Thyroid gland (tissue), 4 donors: ENCODE measurements around the gene COL9A3. TPM values are rescaled to one million over a fixed set of nuclear protein-coding genes. Genes with fewer than 3 reads are reported as not detected.

ENCODE experiments used
- DNase-seq, 2 donors: peaks; one replicate each; pipeline ENCODE4 v3.0.0-alpha.2; 2019
- H3K27ac ChIP-seq, 3 donors: fragments of 200-600 bp; sonication (generic); 1 replicate in 2 of 3; 2 replicates in 1 of 3; pipeline ENCODE4 v1.5.1; 2016 to 2019; ENCODE audit warnings: mild to moderate bottlenecking in 1 of 3, moderate library complexity in 1 of 3
- H3K27me3 ChIP-seq: fragments of 200-600 bp; sonication (generic); one replicate; pipeline ENCODE4 v1.5.1; 2019
- H3K36me3 ChIP-seq, 2 donors: fragments of 200-600 bp; sonication (generic); one replicate each; pipeline ENCODE4 v1.5.1; 2016 to 2019
- H3K4me1 ChIP-seq, 2 donors: fragments of 200-600 bp; sonication (generic); one replicate each; pipeline ENCODE4 v1.5.1; 2017 to 2019
- H3K4me3 ChIP-seq, 3 donors: fragments of 200-600 bp; sonication (generic); replicated peaks in 1 of 3; 1 replicate in 2 of 3; 2 replicates in 1 of 3; pipeline ENCODE4 v1.5.1; 2016; ENCODE audit warnings: mild to moderate bottlenecking in 1 of 3
- H3K9me3 ChIP-seq: fragments of 200-600 bp; sonication (generic); one replicate; pipeline ENCODE4 v1.5.1; 2017
- POLR2A ChIP-seq, 2 donors: fragments of 450-650 bp; IDR thresholded peaks; one replicate each; pipeline ENCODE4 v1.6.1; 2017; ENCODE audit warnings: antibody characterized with exemption in 2 of 2, mild to moderate bottlenecking in 2 of 2, moderate library complexity in 1 of 2
- WGBS, 2 donors: methylation state at CpG; one replicate each; pipeline ENCODE4 v1.1.5; 2017; 5-methylcytosine and 5-hydroxymethylcytosine counted together
- intact Hi-C: fragments of 100-400 bp; cut with DNase I; formaldehyde crosslinking; loops from one replicate; pipeline ENCODE4 v1.15.1; 2023
- total RNA-seq, 4 donors: library from RNA; depleted of rRNA; stranded (reverse); fragments of >200 nt; gene quantifications; one replicate each; pipeline ENCODE4 v1.2.3, GENCODE V29; 2016
- TF ChIP-seq, protein P1 (sequence below), 6 experiments: fragments of 200-600 bp in 3 of 6; fragments of 450-650 bp in 3 of 6; sonication (generic) in 3 of 6; IDR thresholded peaks; one replicate each; pipeline ENCODE4 v1.5.1; 2016 to 2019; ENCODE audit warnings: antibody characterized with exemption in 6 of 6, mild to moderate bottlenecking in 2 of 6, inconsistent platforms in 1 of 6, moderate library complexity in 1 of 6

The COL9A3 gene
- total RNA-seq, 4 donors from 2014 or later: 5.3 to 113 (median 62.8) TPM

DNA sequence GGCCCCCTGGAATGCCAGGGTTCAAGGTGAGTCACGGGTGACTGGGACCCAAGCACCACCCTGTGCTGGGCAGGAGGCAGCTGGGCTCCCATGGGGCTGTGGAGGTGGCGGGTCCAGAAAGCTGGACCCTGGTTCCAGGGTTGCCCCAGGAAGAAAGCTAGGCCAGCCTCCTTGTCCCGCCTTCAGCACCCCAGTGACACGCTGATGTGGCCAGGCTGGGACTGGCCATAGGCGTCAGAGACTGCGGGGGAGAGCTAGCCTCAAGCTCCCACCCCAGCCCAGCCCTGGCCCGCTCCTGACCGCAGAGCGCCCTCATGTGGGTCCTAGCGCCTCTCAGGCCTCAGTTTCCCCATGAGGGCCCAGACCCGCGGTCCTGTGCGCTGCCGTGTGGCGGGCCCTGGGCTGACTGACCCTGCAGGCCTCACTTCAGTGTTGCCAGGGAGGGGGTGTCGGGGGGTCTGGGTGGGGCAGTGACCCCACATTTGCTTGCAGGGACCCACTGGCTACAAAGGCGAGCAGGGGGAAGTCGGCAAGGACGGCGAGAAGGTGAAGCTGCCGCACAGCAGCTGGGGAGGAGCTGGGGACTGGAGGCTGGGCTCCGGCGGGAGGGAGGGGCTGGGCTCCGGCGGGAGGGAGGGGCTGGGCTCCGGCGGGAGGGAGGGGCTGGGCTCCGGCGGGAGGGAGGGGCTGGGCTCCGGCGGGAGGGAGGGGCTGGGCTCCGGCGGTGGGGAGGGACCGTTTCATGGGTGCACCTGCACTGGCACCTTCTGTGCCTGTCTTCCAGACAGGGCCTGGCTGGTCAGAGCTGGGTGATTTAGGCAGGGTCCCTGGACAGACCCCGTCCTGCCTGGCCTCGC, 7.9 kb downstream of the COL9A3 start:
- peak overlapping the region; percentile 34 to 93 (median 63) for H3K27ac ChIP-seq
- DNase-seq: peak; percentile 59 to 75
- H3K27me3 ChIP-seq: no peaks in the 10 kb centered on the region
- peak overlapping the region in 1 of 3 donors; percentile 44 for H3K4me3 ChIP-seq
- H3K36me3 ChIP-seq: no peaks in the 10 kb centered on the region
- H3K9me3 ChIP-seq: no peaks in the 10 kb centered on the region
- peaks cover 24 to 70% of the 10 kb centered on the region in 2 donors for H3K4me1 ChIP-seq
- TF ChIP-seq, protein P1, sequence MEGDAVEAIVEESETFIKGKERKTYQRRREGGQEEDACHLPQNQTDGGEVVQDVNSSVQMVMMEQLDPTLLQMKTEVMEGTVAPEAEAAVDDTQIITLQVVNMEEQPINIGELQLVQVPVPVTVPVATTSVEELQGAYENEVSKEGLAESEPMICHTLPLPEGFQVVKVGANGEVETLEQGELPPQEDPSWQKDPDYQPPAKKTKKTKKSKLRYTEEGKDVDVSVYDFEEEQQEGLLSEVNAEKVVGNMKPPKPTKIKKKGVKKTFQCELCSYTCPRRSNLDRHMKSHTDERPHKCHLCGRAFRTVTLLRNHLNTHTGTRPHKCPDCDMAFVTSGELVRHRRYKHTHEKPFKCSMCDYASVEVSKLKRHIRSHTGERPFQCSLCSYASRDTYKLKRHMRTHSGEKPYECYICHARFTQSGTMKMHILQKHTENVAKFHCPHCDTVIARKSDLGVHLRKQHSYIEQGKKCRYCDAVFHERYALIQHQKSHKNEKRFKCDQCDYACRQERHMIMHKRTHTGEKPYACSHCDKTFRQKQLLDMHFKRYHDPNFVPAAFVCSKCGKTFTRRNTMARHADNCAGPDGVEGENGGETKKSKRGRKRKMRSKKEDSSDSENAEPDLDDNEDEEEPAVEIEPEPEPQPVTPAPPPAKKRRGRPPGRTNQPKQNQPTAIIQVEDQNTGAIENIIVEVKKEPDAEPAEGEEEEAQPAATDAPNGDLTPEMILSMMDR (IDR thresholded peaks at IDR 0.05): no peak
- TF ChIP-seq POLR2A (IDR thresholded peaks at IDR 0.05): no peak
- WGBS, 2 donors: 35 to 59% methylated on average over 2 to 9 of the region's 36 CpGs
- intact Hi-C loops: no loop called here

DNA sequence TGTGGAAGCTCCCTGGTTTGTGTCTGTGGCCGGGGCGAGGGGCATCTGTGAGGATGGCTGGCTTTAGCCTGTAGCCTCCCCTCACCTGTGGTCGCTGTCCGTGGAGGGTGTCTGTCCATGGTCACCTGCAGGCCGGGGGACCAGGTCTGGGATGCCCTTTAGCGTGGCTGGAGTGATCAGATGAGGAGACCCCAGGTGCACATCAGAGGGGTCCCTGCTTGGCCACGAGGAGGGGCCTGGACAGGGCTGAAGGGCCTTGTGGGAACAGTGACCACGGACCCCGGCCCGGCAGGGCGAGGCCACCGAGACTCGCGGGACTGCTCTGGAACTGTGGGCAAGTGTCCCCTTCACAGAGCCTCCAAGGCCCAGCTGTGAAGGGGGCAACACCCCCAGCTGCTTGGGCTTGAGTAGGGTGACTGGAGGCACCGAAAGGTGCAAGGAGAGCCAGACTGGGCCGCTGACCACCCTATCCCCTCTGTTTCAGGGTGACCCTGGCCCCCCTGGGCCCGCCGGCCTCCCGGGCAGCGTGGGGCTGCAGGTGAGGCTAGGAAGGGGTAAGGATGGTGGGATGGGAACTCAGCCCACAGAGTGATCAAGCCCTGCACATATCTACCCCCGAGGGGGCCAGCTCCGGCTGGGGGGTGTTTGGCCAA, 8.6 kb downstream of the COL9A3 start:
- Histone ChIP-seq H3K36me3 (no peaks in the 10 kb centered on the region), H3K4me3 (no peak overlapping the region), H3K9me3 (no peaks in the 10 kb centered on the region), H3K4me1 (peaks cover 24 to 65% of the 10 kb centered on the region in 2 donors), H3K27ac (peak overlapping the region in 2 of 3 donors; percentile 15 to 93), H3K27me3 (no peaks in the 10 kb centered on the region)
- DNase-seq: no peak
- TF ChIP-seq POLR2A (IDR thresholded peaks at IDR 0.05): no peak
- TF ChIP-seq, protein P1 (IDR thresholded peaks at IDR 0.05): no peak
- intact Hi-C loops: no loop called here
- 78 to 86% methylated on average over 7 to 11 of the region's 22 CpGs for WGBS, 2 donors

DNA sequence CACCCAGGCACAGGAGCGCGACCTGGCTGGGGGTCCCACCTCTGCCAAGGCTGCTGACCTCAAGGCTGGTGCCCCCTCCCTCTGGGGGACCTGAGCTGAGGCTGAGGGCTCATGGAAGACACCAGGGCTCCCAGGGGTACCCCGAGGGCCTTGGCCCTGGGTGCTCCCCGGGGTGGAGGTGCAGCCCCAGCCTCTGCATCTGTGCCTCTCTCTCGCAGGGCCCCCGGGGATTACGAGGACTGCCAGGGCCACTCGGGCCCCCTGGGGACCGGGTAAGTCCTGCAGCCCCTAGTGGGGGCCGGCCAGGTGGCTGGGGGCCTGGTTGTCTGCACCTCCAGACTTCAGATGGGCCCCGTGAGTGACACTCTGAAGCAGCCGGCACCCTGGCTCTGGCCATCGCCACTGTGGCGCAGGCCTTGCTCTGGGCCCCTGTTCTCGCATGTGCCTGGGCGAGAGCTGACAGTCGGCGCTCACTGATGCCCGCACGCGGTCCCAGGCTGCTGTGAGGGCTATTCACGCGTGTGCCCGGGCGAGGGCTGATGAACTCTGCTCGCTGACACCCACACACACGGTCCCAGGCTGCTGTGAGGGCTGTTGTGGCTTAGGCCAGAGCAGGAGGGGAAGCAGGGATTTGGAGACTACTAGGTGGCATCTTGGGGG, 9.3 kb downstream of the COL9A3 start:
- no peaks in the 10 kb centered on the region for H3K36me3 ChIP-seq
- DNase-seq: no peak
- TF ChIP-seq POLR2A (IDR thresholded peaks at IDR 0.05): no peak
- TF ChIP-seq, protein P1 (IDR thresholded peaks at IDR 0.05): no peak
- H3K27me3 ChIP-seq: no peaks in the 10 kb centered on the region
- H3K4me3 ChIP-seq: no peak overlapping the region
- intact Hi-C loops: no loop called here
- peaks cover 24 to 66% of the 10 kb centered on the region in 2 donors for H3K4me1 ChIP-seq
- H3K9me3 ChIP-seq: no peaks in the 10 kb centered on the region
- 88 to 90% methylated on average over 2 to 6 of the region's 27 CpGs for WGBS, 2 donors
- no peak overlapping the region for H3K27ac ChIP-seq

DNA sequence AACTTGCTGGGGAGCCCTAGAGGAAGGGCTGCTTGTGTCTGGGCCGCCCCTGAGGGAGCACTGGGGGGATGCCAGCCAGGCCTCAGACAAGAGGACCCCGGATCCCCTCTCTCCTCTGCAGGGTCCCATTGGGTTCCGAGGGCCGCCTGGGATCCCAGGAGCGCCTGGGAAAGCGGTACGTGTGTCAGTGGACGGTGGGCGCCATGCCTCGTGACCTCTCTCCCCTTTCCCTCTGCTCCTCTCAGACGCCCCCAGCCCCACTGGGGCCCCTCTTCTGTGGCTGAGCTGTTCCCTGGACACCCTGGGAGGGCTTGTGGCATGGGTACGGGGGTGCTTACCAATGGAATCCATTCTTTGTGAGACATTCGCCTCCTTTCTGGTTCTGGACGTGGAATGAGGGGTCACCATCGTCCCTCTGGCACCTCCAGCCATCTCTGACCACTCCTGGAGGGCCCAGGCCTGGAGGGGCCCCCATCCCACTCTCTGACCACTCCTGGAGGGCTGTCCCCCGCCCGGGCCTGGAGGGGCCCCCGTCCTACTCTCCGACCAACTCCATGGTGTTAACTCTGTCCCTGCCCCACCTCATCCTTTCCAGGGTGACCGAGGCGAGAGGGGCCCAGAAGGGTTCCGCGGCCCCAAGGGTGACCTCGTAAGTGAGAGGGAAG, 9.9 kb downstream of the COL9A3 start:
- Histone ChIP-seq H3K27me3 (no peaks in the 10 kb centered on the region), H3K4me3 (no peak overlapping the region), H3K4me1 (peaks cover 26 to 72% of the 10 kb centered on the region in 2 donors), H3K9me3 (no peaks in the 10 kb centered on the region), H3K36me3 (no peaks in the 10 kb centered on the region), H3K27ac (peak overlapping the region; percentile 52 to 76 (median 70))
- no peak for DNase-seq
- intact Hi-C loops: no loop called here
- TF ChIP-seq, protein P1 (IDR thresholded peaks at IDR 0.05): no peak
- TF ChIP-seq POLR2A (IDR thresholded peaks at IDR 0.05): no peak
- 82 to 90% methylated on average over 7 to 15 of the region's 24 CpGs for WGBS, 2 donors
